ENCODE data around the gene CRTC1.

GRCh38 chr19:18645035-18645511 lies 38.4 kb upstream of the CRTC1 start:
- TF ChIP-seq, protein P1, sequence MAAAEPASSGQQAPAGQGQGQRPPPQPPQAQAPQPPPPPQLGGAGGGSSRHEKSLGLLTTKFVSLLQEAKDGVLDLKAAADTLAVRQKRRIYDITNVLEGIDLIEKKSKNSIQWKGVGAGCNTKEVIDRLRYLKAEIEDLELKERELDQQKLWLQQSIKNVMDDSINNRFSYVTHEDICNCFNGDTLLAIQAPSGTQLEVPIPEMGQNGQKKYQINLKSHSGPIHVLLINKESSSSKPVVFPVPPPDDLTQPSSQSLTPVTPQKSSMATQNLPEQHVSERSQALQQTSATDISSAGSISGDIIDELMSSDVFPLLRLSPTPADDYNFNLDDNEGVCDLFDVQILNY (CRISPR knock-in tag; IDR thresholded peaks at IDR 0.05): no peak
- TF ChIP-seq, protein P2, sequence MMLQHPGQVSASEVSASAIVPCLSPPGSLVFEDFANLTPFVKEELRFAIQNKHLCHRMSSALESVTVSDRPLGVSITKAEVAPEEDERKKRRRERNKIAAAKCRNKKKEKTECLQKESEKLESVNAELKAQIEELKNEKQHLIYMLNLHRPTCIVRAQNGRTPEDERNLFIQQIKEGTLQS (CRISPR knock-in tag; conservative IDR thresholded peaks at IDR 0.05): no peak
- TF ChIP-seq ZNF121 (CRISPR knock-in tag; IDR thresholded peaks at IDR 0.05) (no peak), ZNF138 (CRISPR knock-in tag; conservative IDR thresholded peaks at IDR 0.05) (no peak), GRHL2 (CRISPR knock-in tag; IDR thresholded peaks at IDR 0.05; ENCODE audit: insufficient replicate concordance, severe bottlenecking) (no peak), SP1 (CRISPR knock-in tag; conservative IDR thresholded peaks at IDR 0.05) (no peak), GTF2I (CRISPR knock-in tag; conservative IDR thresholded peaks at IDR 0.05) (no peak), HMGXB4 (CRISPR knock-in tag; IDR thresholded peaks at IDR 0.05) (no peak)
- TF ChIP-seq, protein P3, sequence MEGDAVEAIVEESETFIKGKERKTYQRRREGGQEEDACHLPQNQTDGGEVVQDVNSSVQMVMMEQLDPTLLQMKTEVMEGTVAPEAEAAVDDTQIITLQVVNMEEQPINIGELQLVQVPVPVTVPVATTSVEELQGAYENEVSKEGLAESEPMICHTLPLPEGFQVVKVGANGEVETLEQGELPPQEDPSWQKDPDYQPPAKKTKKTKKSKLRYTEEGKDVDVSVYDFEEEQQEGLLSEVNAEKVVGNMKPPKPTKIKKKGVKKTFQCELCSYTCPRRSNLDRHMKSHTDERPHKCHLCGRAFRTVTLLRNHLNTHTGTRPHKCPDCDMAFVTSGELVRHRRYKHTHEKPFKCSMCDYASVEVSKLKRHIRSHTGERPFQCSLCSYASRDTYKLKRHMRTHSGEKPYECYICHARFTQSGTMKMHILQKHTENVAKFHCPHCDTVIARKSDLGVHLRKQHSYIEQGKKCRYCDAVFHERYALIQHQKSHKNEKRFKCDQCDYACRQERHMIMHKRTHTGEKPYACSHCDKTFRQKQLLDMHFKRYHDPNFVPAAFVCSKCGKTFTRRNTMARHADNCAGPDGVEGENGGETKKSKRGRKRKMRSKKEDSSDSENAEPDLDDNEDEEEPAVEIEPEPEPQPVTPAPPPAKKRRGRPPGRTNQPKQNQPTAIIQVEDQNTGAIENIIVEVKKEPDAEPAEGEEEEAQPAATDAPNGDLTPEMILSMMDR (IDR thresholded peaks at IDR 0.05): no peak
- TF ChIP-seq, protein P4, sequence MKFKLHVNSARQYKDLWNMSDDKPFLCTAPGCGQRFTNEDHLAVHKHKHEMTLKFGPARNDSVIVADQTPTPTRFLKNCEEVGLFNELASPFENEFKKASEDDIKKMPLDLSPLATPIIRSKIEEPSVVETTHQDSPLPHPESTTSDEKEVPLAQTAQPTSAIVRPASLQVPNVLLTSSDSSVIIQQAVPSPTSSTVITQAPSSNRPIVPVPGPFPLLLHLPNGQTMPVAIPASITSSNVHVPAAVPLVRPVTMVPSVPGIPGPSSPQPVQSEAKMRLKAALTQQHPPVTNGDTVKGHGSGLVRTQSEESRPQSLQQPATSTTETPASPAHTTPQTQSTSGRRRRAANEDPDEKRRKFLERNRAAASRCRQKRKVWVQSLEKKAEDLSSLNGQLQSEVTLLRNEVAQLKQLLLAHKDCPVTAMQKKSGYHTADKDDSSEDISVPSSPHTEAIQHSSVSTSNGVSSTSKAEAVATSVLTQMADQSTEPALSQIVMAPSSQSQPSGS (CRISPR knock-in tag; IDR thresholded peaks at IDR 0.05; ENCODE audit: borderline replicate concordance, low read depth): no peak
- TF ChIP-seq, protein P5, sequence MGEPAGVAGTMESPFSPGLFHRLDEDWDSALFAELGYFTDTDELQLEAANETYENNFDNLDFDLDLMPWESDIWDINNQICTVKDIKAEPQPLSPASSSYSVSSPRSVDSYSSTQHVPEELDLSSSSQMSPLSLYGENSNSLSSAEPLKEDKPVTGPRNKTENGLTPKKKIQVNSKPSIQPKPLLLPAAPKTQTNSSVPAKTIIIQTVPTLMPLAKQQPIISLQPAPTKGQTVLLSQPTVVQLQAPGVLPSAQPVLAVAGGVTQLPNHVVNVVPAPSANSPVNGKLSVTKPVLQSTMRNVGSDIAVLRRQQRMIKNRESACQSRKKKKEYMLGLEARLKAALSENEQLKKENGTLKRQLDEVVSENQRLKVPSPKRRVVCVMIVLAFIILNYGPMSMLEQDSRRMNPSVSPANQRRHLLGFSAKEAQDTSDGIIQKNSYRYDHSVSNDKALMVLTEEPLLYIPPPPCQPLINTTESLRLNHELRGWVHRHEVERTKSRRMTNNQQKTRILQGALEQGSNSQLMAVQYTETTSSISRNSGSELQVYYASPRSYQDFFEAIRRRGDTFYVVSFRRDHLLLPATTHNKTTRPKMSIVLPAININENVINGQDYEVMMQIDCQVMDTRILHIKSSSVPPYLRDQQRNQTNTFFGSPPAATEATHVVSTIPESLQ (CRISPR knock-in tag; IDR thresholded peaks at IDR 0.05): no peak
